Glutamatergic neuron (in vitro differentiated cells): ENCODE measurements around the gene ZMYM2. TPM values are rescaled to one million over a fixed set of nuclear protein-coding genes. Genes with fewer than 3 reads are reported as not detected.
A peak's percentile ranks its signal among the peaks of the same experiment; 100 is the strongest.

Source experiments
- DNase-seq: peaks from one replicate; pipeline ENCODE4 v3.0.0; 2022
- H3K27ac Mint-ChIP-seq: one replicate; pipeline ENCODE4 v1.8.0; 2020; ENCODE audit warnings: mild to moderate bottlenecking, mixed read lengths, inconsistent platforms; ENCODE audit not compliant: unreplicated experiment
- H3K27me3 Mint-ChIP-seq: one replicate; pipeline ENCODE4 v1.8.0; 2020; ENCODE audit warnings: mild to moderate bottlenecking, moderate library complexity, mixed read lengths, inconsistent platforms; ENCODE audit not compliant: unreplicated experiment
- H3K36me3 Mint-ChIP-seq: one replicate; pipeline ENCODE4 v1.8.0; 2020; ENCODE audit warnings: mild to moderate bottlenecking, mixed read lengths, inconsistent platforms; ENCODE audit not compliant: unreplicated experiment
- H3K4me1 Mint-ChIP-seq: one replicate; pipeline ENCODE4 v1.8.0; 2020; ENCODE audit warnings: mild to moderate bottlenecking, low read depth, mixed read lengths, inconsistent platforms; ENCODE audit not compliant: unreplicated experiment
- H3K4me3 Mint-ChIP-seq: one replicate; pipeline ENCODE4 v1.8.0; 2020; ENCODE audit warnings: mild to moderate bottlenecking, mixed read lengths, inconsistent platforms; ENCODE audit not compliant: unreplicated experiment
- H3K9me3 Mint-ChIP-seq: one replicate; pipeline ENCODE4 v1.8.0; 2020; ENCODE audit warnings: mild to moderate bottlenecking, moderate library complexity, mixed read lengths, inconsistent platforms; ENCODE audit not compliant: unreplicated experiment
- total RNA-seq: library from RNA; stranded (reverse); fragmentation: NEBNext Ultra II Directional; extraction: Animal tissue kit (Norgen Biotek cat#: 25700); gene quantifications from one replicate; pipeline ENCODE4 v1.2.1, GENCODE V29; 2021; ENCODE audit not compliant: unreplicated experiment
- TF ChIP-seq, protein P1 (sequence below): fragments of 200-600 bp; sonication (generic); IDR thresholded peaks from one replicate; pipeline ENCODE4 v1.5.0; 2021; ENCODE audit not compliant: partially characterized antibody, unreplicated experiment

The ZMYM2 gene
- total RNA-seq, 1 donor from 2014 or later = 215 TPM

- TF ChIP-seq, protein P1, sequence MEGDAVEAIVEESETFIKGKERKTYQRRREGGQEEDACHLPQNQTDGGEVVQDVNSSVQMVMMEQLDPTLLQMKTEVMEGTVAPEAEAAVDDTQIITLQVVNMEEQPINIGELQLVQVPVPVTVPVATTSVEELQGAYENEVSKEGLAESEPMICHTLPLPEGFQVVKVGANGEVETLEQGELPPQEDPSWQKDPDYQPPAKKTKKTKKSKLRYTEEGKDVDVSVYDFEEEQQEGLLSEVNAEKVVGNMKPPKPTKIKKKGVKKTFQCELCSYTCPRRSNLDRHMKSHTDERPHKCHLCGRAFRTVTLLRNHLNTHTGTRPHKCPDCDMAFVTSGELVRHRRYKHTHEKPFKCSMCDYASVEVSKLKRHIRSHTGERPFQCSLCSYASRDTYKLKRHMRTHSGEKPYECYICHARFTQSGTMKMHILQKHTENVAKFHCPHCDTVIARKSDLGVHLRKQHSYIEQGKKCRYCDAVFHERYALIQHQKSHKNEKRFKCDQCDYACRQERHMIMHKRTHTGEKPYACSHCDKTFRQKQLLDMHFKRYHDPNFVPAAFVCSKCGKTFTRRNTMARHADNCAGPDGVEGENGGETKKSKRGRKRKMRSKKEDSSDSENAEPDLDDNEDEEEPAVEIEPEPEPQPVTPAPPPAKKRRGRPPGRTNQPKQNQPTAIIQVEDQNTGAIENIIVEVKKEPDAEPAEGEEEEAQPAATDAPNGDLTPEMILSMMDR = no peak
Observed at GRCh38 chr13:20073775-20074174, 115.2 kb downstream of the ZMYM2 start.

GRCh38 chr13:20074966-20075365 is 116.4 kb downstream of the ZMYM2 start:
- TF ChIP-seq, protein P1 = no peak
- no peak for DNase-seq
- Mint-ChIP-seq H3K9me3 (peaks cover 5% of the 10 kb centered on the region), H3K4me1 (no peaks in the 10 kb centered on the region), H3K27ac (no peak overlapping the region), H3K4me3 (no peak overlapping the region), H3K27me3 (peaks cover 2% of the 10 kb centered on the region), H3K36me3 (no peaks in the 10 kb centered on the region)

More at GRCh38 chr13:20073775-20074174, 115.2 kb downstream of the ZMYM2 start:
- Mint-ChIP-seq H3K27me3 (peaks cover 2% of the 10 kb centered on the region), H3K4me1 (no peaks in the 10 kb centered on the region), H3K27ac (no peak overlapping the region), H3K36me3 (no peaks in the 10 kb centered on the region), H3K9me3 (peaks cover 5% of the 10 kb centered on the region), H3K4me3 (no peak overlapping the region)
- no peak for DNase-seq

GRCh38 chr13:20077086-20077485 is 118.6 kb downstream of the ZMYM2 start:
- DNase-seq = no peak
- H3K9me3 Mint-ChIP-seq = peaks cover 5% of the 10 kb centered on the region
- H3K4me1 Mint-ChIP-seq = no peaks in the 10 kb centered on the region
- TF ChIP-seq, protein P1 = no peak
- H3K27me3 Mint-ChIP-seq = no peaks in the 10 kb centered on the region
- no peaks in the 10 kb centered on the region for H3K36me3 Mint-ChIP-seq
- H3K4me3 Mint-ChIP-seq = no peak overlapping the region
- no peak overlapping the region for H3K27ac Mint-ChIP-seq

- Mint-ChIP-seq H3K27me3 (no peaks in the 10 kb centered on the region), H3K36me3 (no peaks in the 10 kb centered on the region), H3K27ac (peak overlapping the region; percentile 31), H3K4me1 (no peaks in the 10 kb centered on the region), H3K4me3 (no peak overlapping the region), H3K9me3 (peaks cover 2% of the 10 kb centered on the region)
- TF ChIP-seq, protein P1 = no peak
- DNase-seq = no peak
Observed at GRCh38 chr13:20080377-20081164, 122.0 kb downstream of the ZMYM2 start.

DNA sequence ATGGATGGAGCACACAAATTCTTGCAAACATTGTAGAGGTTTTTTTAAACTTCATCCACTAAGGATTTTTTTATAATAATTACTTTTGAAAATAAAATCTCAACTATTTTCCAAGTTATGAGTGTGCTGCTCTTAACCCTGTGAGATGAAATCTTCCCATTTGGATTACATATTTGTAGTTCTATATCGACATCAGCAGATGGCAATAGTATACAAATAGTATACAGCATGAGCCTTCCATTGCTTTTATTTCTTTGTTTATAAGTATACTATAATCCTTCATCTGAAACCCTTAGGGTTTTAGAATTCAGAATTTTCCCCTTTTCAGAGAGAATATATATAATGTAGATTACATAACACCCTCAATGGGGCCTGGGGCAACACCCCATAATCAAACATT is 131.8 kb downstream of the ZMYM2 start:
- DNase-seq = no peak
- Mint-ChIP-seq H3K4me1 (peaks cover 4% of the 10 kb centered on the region), H3K27me3 (peaks cover 7% of the 10 kb centered on the region), H3K9me3 (no peaks in the 10 kb centered on the region), H3K27ac (no peak overlapping the region), H3K4me3 (no peak overlapping the region), H3K36me3 (no peaks in the 10 kb centered on the region)
- TF ChIP-seq, protein P1 = no peak
